HG03439 (cell line): ENCODE measurements around the gene SPIRE1.

Experiments
- ATAC-seq: cut with Tn5 transposase; IDR thresholded peaks from one replicate; pipeline ENCODE4 v1.9.1; 2021; ENCODE audit warnings: mild to moderate bottlenecking, moderate library complexity; ENCODE audit not compliant: unreplicated experiment

Gene SPIRE1

GRCh38 chr18:12657684-12658425 is at the start of gene SPIRE1:
SPIRE1 (minus strand) TSS chr18:12658107; CDS start chr18:12657866, 241 bp downstream.
- ATAC-seq, result peak; percentile 71

- no peak for ATAC-seq
Measured at GRCh38 chr18:12703664-12704063, 45.8 kb upstream of the SPIRE1 start.

- no peak for ATAC-seq
Measured at GRCh38 chr18:12703096-12703567, 45.2 kb upstream of the SPIRE1 start.

- ATAC-seq, result peak; percentile 85
Measured at GRCh38 chr18:12702221-12703095, 44.6 kb upstream of the SPIRE1 start, which contains the start of the genes CEP76 and PSMG2. CEP76 (minus strand) TSS chr18:12702723; CDS start chr18:12702548, 175 bp downstream. PSMG2 (plus strand) TSS chr18:12703042; CDS start chr18:12703108, 66 bp downstream.

- ATAC-seq, result no peak
Measured at GRCh38 chr18:12701161-12701560, 43.3 kb upstream of the SPIRE1 start.

- ATAC-seq, result no peak
Measured at GRCh38 chr18:12699747-12700146, 41.8 kb upstream of the SPIRE1 start.

GRCh38 chr18:12694032-12694431 is 36.1 kb upstream of the SPIRE1 start:
- ATAC-seq, result no peak

GRCh38 chr18:12692206-12692605 is 34.3 kb upstream of the SPIRE1 start:
- no peak for ATAC-seq

- ATAC-seq, result no peak
Measured at GRCh38 chr18:12689256-12689850, 31.4 kb upstream of the SPIRE1 start.

- no peak for ATAC-seq
Measured at GRCh38 chr18:12686100-12686499, 28.2 kb upstream of the SPIRE1 start.

GRCh38 chr18:12679183-12679786 is 21.4 kb upstream of the SPIRE1 start:
- ATAC-seq, result no peak

- no peak for ATAC-seq
Measured at GRCh38 chr18:12668041-12668440, 10.1 kb upstream of the SPIRE1 start.

GRCh38 chr18:12659904-12660605 is 2.1 kb upstream of the SPIRE1 start:
- ATAC-seq, result no peak

- no peak for ATAC-seq
Measured at GRCh38 chr18:12658426-12659138, 675 bp upstream of the SPIRE1 start.

- peak; percentile 40 for ATAC-seq
Measured at GRCh38 chr18:12656938-12657683, 796 bp downstream of the SPIRE1 start.

- ATAC-seq, result no peak
Measured at GRCh38 chr18:12656605-12656937, 1.3 kb downstream of the SPIRE1 start.

- no peak for ATAC-seq
Measured at GRCh38 chr18:12654971-12655370, 2.9 kb downstream of the SPIRE1 start.

GRCh38 chr18:12652861-12653401 is 5.0 kb downstream of the SPIRE1 start:
- no peak for ATAC-seq

- ATAC-seq, result no peak
Measured at GRCh38 chr18:12651651-12652050, 6.3 kb downstream of the SPIRE1 start.
